HG03439 (cell line): Measurements from ENCODE around the gene ADAM8.
"Not testable (repeated sequence)": the region's sequence is repeated elsewhere in the genome, so short reads cannot be mapped to it uniquely, and the experiment has no call there.

Source experiments
- ATAC-seq: cut with Tn5 transposase; IDR thresholded peaks from one replicate; pipeline ENCODE4 v1.9.1; 2021; ENCODE audit warnings: mild to moderate bottlenecking, moderate library complexity; ENCODE audit not compliant: unreplicated experiment

The ADAM8 gene

DNA sequence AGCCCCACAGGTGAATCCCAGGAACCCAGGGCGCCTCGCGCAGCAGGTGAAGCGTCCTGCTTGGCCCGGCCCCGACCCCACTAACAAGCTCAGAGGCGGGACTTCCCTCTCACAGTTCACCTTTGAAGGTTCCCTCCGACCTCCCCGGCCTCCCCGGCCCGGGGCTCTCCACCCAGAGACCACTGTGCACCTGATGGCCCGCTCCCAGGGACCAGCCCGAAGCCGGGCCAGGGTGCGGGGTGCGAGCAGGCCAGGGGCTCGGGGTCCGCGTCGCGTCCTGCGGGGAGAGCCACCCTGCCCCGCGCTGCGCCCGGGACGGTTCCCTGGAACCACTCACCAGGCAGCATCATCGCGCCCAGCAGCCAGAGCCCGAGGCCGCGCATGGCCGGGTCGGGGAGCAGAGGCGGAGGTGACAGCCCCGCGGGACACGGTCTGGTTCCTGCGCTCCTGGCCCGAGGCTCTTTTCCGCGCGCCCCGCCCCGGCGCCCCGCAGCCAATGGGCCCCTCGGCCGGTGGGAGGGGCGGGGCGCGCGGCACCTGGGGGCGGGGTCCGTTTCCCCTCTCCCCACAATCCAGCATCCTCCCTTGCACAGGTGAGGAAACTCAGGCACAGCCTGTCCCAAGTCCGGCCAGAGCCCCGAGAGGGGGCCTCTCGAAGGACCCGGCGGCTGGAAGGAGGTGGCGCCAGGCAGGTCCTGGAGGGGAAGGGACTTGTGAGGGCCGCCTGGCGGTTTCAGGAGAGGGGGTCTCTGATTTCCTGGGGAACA lies at the start of gene ADAM8:
Gene ADAM8 (minus strand): TSS at position 434 of the 767 bp plus-strand sequence. CDS start 51 bp downstream, at position 383.
- peak; percentile 45 for ATAC-seq

- ATAC-seq, result no peak
Observed at GRCh38 chr10:133326223-133326551, 49.5 kb upstream of the ADAM8 start.

- no peak for ATAC-seq
Observed at GRCh38 chr10:133325440-133326222, 49.0 kb upstream of the ADAM8 start.

- no peak for ATAC-seq
Observed at GRCh38 chr10:133324857-133325260, 48.2 kb upstream of the ADAM8 start.

- ATAC-seq, result no peak
Observed at GRCh38 chr10:133324198-133324792, 47.6 kb upstream of the ADAM8 start.

- ATAC-seq, result not testable (repeated sequence)
Observed at GRCh38 chr10:133322064-133322709, 45.5 kb upstream of the ADAM8 start.

GRCh38 chr10:133320852-133321422 lies 44.3 kb upstream of the ADAM8 start:
- not testable (repeated sequence) for ATAC-seq

GRCh38 chr10:133318494-133319127 lies 41.9 kb upstream of the ADAM8 start:
- ATAC-seq, result peak; percentile 69

- no peak for ATAC-seq
Observed at GRCh38 chr10:133316732-133317131, 40.1 kb upstream of the ADAM8 start.

- ATAC-seq, result no peak
Observed at GRCh38 chr10:133316266-133316665, 39.6 kb upstream of the ADAM8 start.

- ATAC-seq, result no peak
Observed at GRCh38 chr10:133315847-133316246, 39.2 kb upstream of the ADAM8 start.

DNA sequence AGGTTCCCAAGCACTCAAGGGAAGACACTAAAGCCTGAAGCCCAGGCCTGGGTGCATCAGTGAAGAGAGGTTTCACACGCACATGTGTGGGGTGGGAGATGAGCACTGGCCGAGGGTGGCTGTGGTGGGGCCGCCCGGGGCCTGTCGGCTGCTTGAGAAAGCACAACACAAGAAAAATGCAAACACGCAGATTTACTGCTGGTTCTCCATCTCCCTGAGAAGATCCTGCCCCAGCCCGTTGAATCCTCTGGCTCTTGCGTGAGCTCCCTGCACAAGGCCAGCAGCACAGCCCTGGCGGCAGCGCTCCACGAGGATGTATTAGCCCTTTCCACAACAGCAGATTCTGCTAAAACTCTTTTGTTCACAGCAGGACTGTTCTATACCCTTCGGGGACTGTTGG lies 38.2 kb upstream of the ADAM8 start:
- ATAC-seq, result no peak

- no peak for ATAC-seq
Observed at GRCh38 chr10:133313192-133313591, 36.5 kb upstream of the ADAM8 start.

DNA sequence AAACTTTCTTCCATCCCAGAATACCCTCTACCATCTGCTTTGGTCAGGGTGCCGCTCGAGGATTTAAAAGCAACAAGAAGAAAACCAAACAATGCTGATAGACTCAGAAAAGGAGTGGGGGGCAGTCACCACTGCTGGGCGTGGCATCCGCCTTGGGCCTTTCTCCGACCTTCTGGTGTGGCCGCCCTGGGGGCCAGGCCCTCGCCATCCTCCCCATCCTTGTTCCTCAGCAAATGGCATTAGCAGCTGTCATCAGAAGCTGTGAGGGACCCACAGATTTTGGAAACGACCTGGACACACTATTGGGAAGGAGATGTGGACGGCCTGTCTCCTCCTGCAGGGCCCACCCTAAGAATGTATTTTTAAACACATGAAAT lies 36.1 kb upstream of the ADAM8 start:
- no peak for ATAC-seq

DNA sequence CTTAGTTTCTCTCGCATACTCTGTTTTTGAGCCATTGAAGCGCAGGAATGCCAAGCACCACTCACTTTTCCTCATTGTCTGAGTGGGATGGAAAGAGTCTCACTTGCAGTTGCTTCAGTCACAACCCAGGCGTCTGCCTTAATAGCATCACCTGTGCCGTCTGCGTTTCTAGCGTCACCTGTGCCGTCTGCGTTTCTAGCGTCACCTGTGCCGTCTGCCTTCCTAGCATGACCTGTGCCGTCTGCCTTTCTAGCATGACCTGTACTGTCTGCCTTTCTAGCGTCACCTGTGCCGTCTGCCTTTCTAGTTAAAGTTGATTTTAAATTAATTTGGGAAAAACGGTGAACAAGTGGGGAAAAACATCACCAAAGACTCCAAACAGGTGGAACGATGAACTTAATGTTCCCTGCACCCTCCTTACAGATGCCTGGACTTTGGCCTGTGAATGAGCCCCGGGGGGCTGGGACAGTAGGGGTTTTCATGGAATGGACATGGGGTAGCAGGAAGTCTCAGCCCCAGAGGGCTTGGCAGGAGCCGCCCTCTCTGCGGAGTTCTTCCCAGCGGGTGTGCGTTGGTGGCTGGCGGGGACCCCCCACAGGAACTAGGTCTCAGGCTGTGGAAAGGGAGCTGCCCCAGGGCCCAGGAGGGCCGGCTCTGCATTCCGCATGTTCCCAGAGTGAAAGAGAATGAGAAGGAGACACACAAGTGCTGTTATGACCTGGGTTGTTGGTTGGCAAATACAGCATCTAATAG lies 35.5 kb upstream of the ADAM8 start:
- no peak for ATAC-seq

GRCh38 chr10:133311570-133311969 lies 34.9 kb upstream of the ADAM8 start:
- no peak for ATAC-seq

- no peak for ATAC-seq
Observed at GRCh38 chr10:133310789-133311188, 34.1 kb upstream of the ADAM8 start.

DNA sequence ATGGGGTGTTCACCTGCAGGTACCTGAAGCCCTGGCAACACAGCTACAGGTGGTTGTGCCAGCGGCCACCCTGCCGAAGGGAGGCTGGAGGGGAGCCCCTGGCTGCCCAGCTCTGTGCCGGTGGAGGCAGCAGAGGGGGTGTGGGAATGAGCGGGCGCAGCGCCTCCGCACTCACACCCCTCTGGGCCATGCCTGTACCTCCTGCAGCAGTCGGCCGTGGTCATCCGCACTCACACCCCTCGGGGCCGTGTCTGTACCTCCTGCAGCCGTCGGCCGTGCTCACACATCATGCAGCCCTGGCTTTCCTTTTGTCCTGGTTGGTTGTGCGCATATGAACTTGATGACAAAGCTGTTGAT lies 33.7 kb upstream of the ADAM8 start:
- no peak for ATAC-seq

DNA sequence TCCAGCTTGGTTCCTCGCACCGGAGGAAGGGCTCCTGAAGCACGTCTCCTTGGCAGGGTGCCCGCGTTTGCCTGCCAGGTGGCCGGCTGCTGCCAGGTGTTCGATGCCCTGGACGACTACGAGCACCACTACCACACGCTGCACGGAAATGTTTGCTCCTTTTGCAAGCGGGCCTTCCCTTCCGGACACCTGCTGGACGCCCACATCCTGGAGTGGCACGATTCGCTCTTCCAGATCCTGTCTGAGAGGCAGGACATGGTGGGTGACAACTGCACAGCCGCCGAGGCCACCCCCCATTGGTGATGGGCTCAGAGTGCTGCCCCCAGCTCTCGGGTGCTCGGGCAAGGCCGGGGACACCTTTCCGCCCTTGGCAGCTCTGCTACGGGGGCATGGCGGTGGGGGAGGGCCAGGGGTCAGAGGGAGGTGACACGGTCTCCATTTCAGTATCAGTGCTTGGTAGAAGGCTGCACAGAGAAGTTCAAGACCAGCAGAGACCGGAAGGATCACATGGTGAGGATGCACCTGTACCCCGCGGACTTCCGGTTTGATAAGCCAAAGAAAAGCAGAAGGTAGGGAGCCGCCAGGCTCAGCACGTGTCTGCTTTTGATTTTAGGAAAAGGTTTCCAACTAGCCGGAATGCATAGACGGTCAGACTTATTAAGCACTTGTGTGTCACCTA lies 33.2 kb upstream of the ADAM8 start:
- no peak for ATAC-seq
